Measurements from ENCODE around the gene SLK.

SLK gene

GRCh38 chr10:103991393-103992128, 24.6 kb downstream of the SLK start:
- no peak for DNase-seq

GRCh38 chr10:103995134-103995533, 28.2 kb downstream of the SLK start:
- no peak for DNase-seq

- DNase-seq = no peak
Measured at GRCh38 chr10:103998805-103999204, 31.9 kb downstream of the SLK start.

- no peak for DNase-seq
Measured at GRCh38 chr10:104002911-104003310, 36.0 kb downstream of the SLK start.

- DNase-seq = no peak
Measured at GRCh38 chr10:104005172-104005863, 38.4 kb downstream of the SLK start.

- DNase-seq = no peak
Measured at GRCh38 chr10:104011904-104012303, 45.0 kb downstream of the SLK start.

- no peak for DNase-seq
Measured at GRCh38 chr10:104013489-104013888, 46.5 kb downstream of the SLK start.

- no peak for DNase-seq
Measured at GRCh38 chr10:104014176-104014575, 47.2 kb downstream of the SLK start.

GRCh38 chr10:104016661-104017060, 49.7 kb downstream of the SLK start:
- DNase-seq = no peak

- no peak for DNase-seq
Measured at GRCh38 chr10:104018471-104018870, 51.5 kb downstream of the SLK start.

GRCh38 chr10:104020020-104020419, 53.1 kb downstream of the SLK start:
- no peak for DNase-seq

- no peak for DNase-seq
Measured at GRCh38 chr10:104021246-104021645, 54.3 kb downstream of the SLK start.

- no peak for DNase-seq
Measured at GRCh38 chr10:104022026-104022425, 55.1 kb downstream of the SLK start.

- no peak for DNase-seq
Measured at GRCh38 chr10:104025524-104025923, 58.6 kb downstream of the SLK start.

- DNase-seq = no peak
Measured at GRCh38 chr10:104026762-104027161, 59.8 kb downstream of the SLK start.

- peak; percentile 19 for DNase-seq
Measured at GRCh38 chr10:104028146-104028545, 61.2 kb downstream of the SLK start.

GRCh38 chr10:104028823-104029520, 62.0 kb downstream of the SLK start:
- no peak for DNase-seq

GRCh38 chr10:104029521-104029860, 62.6 kb downstream of the SLK start:
- DNase-seq = peak; percentile 62

GRCh38 chr10:104031631-104032030, 64.7 kb downstream of the SLK start:
- DNase-seq = no peak

GRCh38 chr10:104032144-104032775, 65.3 kb downstream of the SLK start:
- no peak for DNase-seq

- DNase-seq = no peak
Measured at GRCh38 chr10:104033401-104033930, 66.5 kb downstream of the SLK start.

- no peak for DNase-seq
Measured at GRCh38 chr10:104033966-104034365, 67.0 kb downstream of the SLK start.
